Fibroblast of the aortic adventitia (primary cell): ENCODE measurements around the gene AP2A1. TPM values are rescaled to one million over a fixed set of nuclear protein-coding genes. Genes with fewer than 3 reads are reported as not detected.

Source experiments
- DNase-seq: peaks from one replicate; pipeline ENCODE4 v3.0.0-alpha.2; 2010; ENCODE audit warnings: low read depth
- H3K4me3 ChIP-seq: 2 replicates; pipeline ENCODE4 v1.5.1; 2011; ENCODE audit warnings: low read depth, mild to moderate bottlenecking, control low read depth, low read length, moderate library complexity
- total RNA-seq: library from RNA; depleted of rRNA; stranded (reverse); fragments of >200 nt; gene quantifications from 2 replicates; pipeline ENCODE4 v1.2.3, GENCODE V29; 2012; ENCODE audit warnings: low replicate concordance
- TF ChIP-seq, protein P1 (sequence below): IDR thresholded peaks from 2 replicates; pipeline ENCODE4 v1.5.1; 2011; ENCODE audit warnings: mild to moderate bottlenecking, low read length, control low read depth, inconsistent platforms; ENCODE audit not compliant: insufficient read depth

The AP2A1 gene
- total RNA-seq, 1 donor = 115 TPM

DNA sequence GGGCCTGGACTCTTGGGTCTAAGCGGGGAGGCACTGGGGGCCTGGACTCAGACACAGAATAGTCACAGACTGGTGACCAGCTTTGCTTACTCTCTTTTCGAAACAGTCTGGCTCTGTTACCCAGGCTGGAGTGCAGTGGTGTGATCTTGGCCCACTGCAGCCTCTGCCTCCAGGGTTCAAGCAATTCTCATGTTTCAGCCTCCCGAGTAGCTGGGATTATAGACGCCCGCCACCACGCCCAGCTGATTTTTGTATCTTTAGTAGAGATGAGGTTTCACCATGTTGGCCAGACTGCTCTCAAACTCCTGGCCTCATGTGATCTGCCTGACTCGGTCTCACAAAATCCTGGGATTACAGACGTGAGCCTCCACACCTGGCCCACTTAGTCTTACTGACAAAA is 62.4 kb downstream of the AP2A1 start:
- TF ChIP-seq, protein P1, sequence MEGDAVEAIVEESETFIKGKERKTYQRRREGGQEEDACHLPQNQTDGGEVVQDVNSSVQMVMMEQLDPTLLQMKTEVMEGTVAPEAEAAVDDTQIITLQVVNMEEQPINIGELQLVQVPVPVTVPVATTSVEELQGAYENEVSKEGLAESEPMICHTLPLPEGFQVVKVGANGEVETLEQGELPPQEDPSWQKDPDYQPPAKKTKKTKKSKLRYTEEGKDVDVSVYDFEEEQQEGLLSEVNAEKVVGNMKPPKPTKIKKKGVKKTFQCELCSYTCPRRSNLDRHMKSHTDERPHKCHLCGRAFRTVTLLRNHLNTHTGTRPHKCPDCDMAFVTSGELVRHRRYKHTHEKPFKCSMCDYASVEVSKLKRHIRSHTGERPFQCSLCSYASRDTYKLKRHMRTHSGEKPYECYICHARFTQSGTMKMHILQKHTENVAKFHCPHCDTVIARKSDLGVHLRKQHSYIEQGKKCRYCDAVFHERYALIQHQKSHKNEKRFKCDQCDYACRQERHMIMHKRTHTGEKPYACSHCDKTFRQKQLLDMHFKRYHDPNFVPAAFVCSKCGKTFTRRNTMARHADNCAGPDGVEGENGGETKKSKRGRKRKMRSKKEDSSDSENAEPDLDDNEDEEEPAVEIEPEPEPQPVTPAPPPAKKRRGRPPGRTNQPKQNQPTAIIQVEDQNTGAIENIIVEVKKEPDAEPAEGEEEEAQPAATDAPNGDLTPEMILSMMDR = no peak
- H3K4me3 ChIP-seq = no peak overlapping the region
- no peak for DNase-seq

DNA sequence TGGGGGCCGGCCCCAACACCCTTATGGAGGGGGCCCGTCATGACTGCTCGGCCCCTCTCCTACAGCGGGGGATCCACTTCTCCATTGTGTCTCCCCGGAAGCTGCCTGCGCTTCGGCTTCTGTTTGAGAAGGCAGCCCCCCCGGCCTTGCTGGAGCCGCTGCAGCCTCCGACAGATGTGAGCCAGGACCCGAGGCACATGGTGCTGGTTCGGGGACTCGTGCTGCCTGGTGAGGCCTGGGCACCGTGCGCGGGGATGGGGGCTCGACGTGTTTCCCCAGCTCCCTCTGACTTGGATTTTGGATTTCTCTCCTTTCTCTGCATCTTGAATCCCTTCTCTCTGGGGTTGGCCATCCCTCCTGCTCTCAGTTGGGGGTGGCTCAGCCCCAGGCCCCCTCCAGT is 62.9 kb downstream of the AP2A1 start:
- no peak overlapping the region for H3K4me3 ChIP-seq
- no peak for DNase-seq
- TF ChIP-seq, protein P1 = no peak

DNA sequence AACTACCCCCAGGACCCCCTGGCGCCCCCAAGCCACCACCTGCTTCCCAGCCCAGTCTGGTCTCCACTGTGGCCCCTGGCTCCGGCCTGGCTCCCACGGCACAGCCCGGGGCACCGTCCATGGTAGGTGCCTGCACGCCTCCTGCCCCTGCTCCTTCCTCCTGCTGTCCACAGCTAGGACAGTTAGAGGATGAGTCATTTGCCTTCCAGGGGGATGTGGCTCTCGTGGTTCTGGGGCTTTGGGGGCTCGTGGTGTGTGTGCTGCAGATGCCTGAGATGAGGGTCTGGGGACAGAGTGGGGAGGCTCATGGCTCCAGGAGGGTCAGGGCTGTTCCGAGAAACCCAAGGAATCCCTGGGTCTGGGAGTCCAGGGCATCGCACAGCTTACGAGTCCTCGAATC is 64.0 kb downstream of the AP2A1 start:
- DNase-seq = no peak
- no peak overlapping the region for H3K4me3 ChIP-seq
- TF ChIP-seq, protein P1 = no peak

DNA sequence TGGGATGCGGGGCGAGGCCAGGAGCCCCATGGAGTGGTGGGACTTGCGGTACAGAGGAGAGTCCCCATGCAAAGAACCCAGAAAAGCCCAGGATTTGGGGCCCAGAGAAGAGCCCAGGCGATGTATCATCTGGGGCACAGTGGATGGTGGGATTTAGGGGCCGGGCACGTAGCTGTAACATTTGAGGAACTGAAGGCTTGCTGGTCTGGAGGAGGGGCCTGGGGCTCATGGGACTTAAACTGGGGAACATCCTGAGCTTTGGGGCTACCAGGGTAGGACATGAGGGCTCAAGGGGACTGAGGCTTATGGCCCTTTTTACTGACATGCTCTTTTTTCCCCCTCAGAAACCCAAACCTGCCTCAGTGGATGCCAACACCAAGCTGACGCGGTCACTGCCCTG is 64.8 kb downstream of the AP2A1 start:
- no peak for DNase-seq
- no peak overlapping the region for H3K4me3 ChIP-seq
- TF ChIP-seq, protein P1 = no peak

DNA sequence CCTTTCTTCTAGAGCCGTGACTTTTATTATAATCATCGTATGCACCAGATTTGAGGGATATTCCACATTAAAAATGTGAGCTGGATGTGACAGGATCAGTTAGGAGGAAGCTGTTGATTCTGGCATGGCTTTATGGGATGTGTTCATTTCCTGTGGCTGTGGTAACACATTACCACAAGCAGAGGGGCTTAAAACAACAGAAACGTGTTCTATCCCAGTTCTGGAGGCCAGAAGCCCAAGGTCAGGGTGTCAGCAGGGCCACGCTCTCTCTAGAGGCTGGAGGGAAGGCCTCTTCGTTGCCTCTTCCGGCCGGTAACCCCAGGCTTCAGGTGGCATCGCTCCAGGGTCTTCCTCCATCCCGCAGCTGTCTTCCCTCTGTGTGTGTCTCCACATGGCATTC is 65.8 kb downstream of the AP2A1 start:
- TF ChIP-seq, protein P1 = no peak
- H3K4me3 ChIP-seq = no peak overlapping the region
- DNase-seq = no peak

DNA sequence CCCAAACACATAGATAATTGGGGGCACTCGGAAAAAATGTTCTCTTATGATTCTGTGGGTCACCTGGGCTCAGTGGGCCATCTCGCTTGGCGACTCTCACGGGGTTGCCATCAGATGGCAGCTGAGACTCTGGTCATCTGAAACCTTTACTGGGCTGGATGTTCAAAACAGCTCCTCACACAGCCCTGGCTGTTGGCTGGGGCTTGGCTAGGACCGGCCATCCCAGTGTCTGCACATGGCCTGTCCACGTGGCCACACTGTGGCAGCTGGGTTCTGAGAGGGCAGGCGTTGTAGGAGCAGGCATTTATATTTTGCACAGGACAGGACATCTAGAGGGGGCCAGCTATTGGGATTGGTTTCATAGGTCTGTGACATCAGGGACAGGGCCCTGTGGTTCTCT is 66.8 kb downstream of the AP2A1 start:
- TF ChIP-seq, protein P1 = no peak
- DNase-seq = no peak

DNA sequence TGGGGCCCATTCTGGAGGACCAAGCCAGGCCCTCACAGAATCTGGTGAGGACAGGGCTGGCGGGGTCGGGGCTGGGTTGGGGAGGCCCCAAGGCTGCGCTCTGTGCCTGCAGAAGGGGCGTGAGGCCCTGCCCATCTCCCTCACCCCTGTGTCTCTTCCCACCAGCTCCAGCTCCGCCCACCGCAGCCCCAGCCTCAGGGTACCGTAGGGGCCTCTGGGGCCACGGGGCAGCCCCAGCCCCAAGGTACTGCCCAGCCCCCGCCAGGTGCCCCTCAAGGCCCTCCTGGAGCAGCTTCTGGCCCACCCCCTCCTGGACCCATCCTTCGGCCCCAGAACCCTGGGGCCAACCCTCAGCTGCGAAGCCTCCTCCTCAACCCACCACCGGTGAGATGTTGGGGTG is 68.8 kb downstream of the AP2A1 start:
- TF ChIP-seq, protein P1 = no peak
- no peak overlapping the region for H3K4me3 ChIP-seq
- DNase-seq = no peak

More for the DNA sequence above, 66.8 kb downstream of the AP2A1 start:
- H3K4me3 ChIP-seq = no peak overlapping the region
